Keratinocyte (primary cell): ENCODE results near the gene APEH. TPM values are rescaled to one million over a fixed set of nuclear protein-coding genes. Genes with fewer than 3 reads are reported as not detected.
A peak's percentile ranks its signal among the peaks of the same experiment; 100 is the strongest.

ENCODE experiments used
- DNase-seq: peaks from one replicate; pipeline ENCODE4 v3.0.0-alpha.2; 2011; ENCODE audit warnings: low read depth, missing footprints, low spot score
- FAIRE-seq: peaks from 2 replicates; lab custom pipeline; 2011; peaks lifted over from hg19 to GRCh38; lab: Jason Lieb, UNC
- H2AFZ ChIP-seq: 2 replicates; pipeline ENCODE4 v1.6.0; 2012; ENCODE audit warnings: low read length, control low read depth, inconsistent platforms; ENCODE audit not compliant: control insufficient read depth
- H3K27ac ChIP-seq: 2 replicates; pipeline ENCODE4 v1.5.1; 2011; ENCODE audit warnings: low read length; ENCODE audit not compliant: control insufficient read depth, insufficient read depth
- H3K27me3 ChIP-seq: 3 replicates; pipeline ENCODE4 v1.6.0; 2011; ENCODE audit warnings: low read length; ENCODE audit not compliant: control insufficient read depth, insufficient read depth; ENCODE audit errors: extremely low read depth
- H3K36me3 ChIP-seq, 2 experiments: 2 replicates in 1 of 2; 3 replicates in 1 of 2; pipeline ENCODE4 v1.5.1; 2011; ENCODE audit warnings: low read length in 2 of 2, mild to moderate bottlenecking in 1 of 2; ENCODE audit not compliant: control insufficient read depth in 2 of 2, insufficient read depth in 2 of 2; ENCODE audit errors: extremely low read depth in 1 of 2
- H3K4me1 ChIP-seq: 3 replicates; pipeline ENCODE4 v1.5.1; 2011; ENCODE audit warnings: low read length; ENCODE audit not compliant: control insufficient read depth, insufficient read depth; ENCODE audit errors: extremely low read depth
- H3K4me2 ChIP-seq: 3 replicates; pipeline ENCODE4 v1.6.0; 2011; ENCODE audit warnings: low read depth, low read length; ENCODE audit not compliant: control insufficient read depth, insufficient read depth; ENCODE audit errors: extremely low read depth
- H3K4me3 ChIP-seq, 3 experiments: fragments of 200-600 bp in 1 of 3; sonication (generic) in 1 of 3; 2 replicates in 2 of 3; 3 replicates in 1 of 3; pipeline ENCODE4 v1.5.1; 2011 to 2016; ENCODE audit warnings: low read length in 3 of 3, mild to moderate bottlenecking in 3 of 3, control low read depth in 2 of 3, inconsistent platforms in 1 of 3, low read depth in 1 of 3, mixed read lengths in 1 of 3, mixed run types in 1 of 3, moderate library complexity in 1 of 3; ENCODE audit not compliant: control insufficient read depth in 2 of 3, insufficient read depth in 2 of 3; ENCODE audit errors: extremely low read depth in 1 of 3
- H3K79me2 ChIP-seq: 2 replicates; pipeline ENCODE4 v1.6.0; 2012; ENCODE audit warnings: low read length; ENCODE audit not compliant: control insufficient read depth, insufficient read depth
- H3K9ac ChIP-seq: 3 replicates; pipeline ENCODE4 v1.6.0; 2011; ENCODE audit warnings: low read length; ENCODE audit not compliant: control insufficient read depth, insufficient read depth; ENCODE audit errors: extremely low read depth
- H3K9me1 ChIP-seq: 3 replicates; pipeline ENCODE4 v1.6.0; 2011; ENCODE audit warnings: low read length; ENCODE audit not compliant: control insufficient read depth, insufficient read depth; ENCODE audit errors: extremely low read depth
- H3K9me3 ChIP-seq: 2 replicates; pipeline ENCODE4 v1.5.1; 2012; ENCODE audit warnings: low read depth, low read length; ENCODE audit not compliant: control insufficient read depth
- H4K20me1 ChIP-seq: 3 replicates; pipeline ENCODE4 v1.6.0; 2011; ENCODE audit warnings: low read length; ENCODE audit not compliant: control insufficient read depth, insufficient read depth; ENCODE audit errors: extremely low read depth
- EZH2 ChIP-seq: IDR thresholded peaks from one replicate; pipeline ENCODE4 v1.6.1; 2012; ENCODE audit warnings: inconsistent platforms, mild to moderate bottlenecking, low read length, moderate library complexity
- dilution Hi-C: fragments of 300-500 bp; cut with MboI; formaldehyde crosslinking; loops from one replicate; pipeline ENCODE4 v1.7.0; 2020; ENCODE audit warnings: low sequenced_read_pairs; ENCODE audit not compliant: extremely low pct_ligation_motif_present
- polyA plus RNA-seq, 5 experiments: library from polyadenylated mRNA; depleted of rRNA in 3 of 5; stranded (reverse) in 3 of 5; stranded (forward) in 1 of 5; unstranded in 1 of 5; fragments of >200 nt; gene quantifications; 1 replicate in 1 of 5; 2 replicates in 3 of 5; 3 replicates in 1 of 5; pipeline versions ENCODE4 v1.2.1 to v1.2.3, GENCODE V29; 2011 to 2012; ENCODE audit warnings: missing spikeins in 2 of 5, low read depth in 1 of 5, low replicate concordance in 1 of 5
- TF ChIP-seq, protein P1 (sequence below), 3 experiments: IDR thresholded peaks in 1 of 3; conservative IDR thresholded peaks in 1 of 3; optimal IDR thresholded peaks in 1 of 3; 2 replicates in 2 of 3; 3 replicates in 1 of 3; pipeline versions ENCODE3 to v1.5.1; 2011; ENCODE audit warnings: low read length in 3 of 3, mild to moderate bottlenecking in 3 of 3, moderate library complexity in 2 of 3, control low read depth in 1 of 3, inconsistent platforms in 1 of 3; ENCODE audit not compliant: insufficient read depth in 2 of 3; ENCODE audit errors: extremely low read depth in 1 of 3

The APEH gene
- polyA plus RNA-seq, 1 donor (not counting 4 experiments of a cell fraction or from before 2014, with no cell fraction given): 106 TPM

DNA sequence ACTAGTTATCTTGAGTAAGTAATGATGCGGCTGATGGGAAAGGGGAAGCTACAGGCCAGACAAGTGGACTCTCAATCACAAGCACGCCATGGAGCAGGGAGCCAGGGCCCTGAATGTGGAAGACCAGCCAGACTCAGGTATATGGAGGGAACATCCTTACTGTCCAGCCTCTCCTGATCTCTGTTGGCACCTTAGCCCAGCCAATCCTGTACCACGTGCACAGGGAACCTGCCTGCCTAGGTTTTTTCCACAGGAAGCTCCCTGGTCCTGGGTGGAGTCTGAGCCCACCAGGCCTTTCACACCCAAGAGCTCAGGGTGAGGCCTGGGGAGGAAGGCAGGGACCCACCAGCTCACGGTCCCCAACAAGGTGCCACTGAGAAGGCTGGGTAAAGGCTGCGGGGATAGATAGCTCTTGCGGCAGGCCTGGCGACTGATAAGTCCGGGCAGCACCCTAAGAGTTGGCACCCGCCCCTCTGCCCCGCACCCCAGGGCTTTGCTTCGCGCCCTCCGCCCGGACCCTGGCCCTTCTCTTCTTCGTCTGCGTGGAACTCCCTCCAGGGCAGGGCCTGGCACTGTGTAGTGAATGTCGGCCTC, 933 bp upstream of the APEH start:
- peak; percentile 71 for FAIRE-seq
- dilution Hi-C loops: loop anchor here (25.0 kb wide), 1 partner anchor 111 kb away; the partner anchor contains the start of gene BSN

DNA sequence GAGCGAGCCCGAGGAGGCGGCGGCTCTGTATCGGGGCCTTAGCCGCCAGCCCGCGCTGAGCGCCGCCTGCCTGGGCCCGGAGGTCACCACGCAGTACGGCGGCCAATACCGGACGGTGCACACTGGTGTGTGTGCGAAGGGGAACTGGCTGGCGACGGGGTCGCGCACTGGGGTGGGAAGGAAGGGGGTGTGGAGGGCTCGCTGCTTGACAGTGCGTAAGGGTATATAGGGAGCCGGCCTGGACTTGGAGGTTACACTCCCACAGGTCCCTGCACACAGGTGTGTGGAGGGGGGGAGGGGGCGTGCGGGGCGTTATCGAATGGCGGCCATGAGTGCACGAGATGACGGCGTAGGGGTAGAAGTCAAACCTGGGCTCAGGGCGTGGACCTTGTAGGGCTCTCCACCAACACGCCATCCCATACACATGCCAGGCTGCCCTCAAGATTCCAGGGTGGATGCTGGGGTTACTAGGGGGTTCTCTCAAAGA, 389 bp downstream of the APEH start:
- DNase-seq (no peak), FAIRE-seq (no peak)
- peaks cover 27 to 30% of the 10 kb centered on the region in 2 experiments for H3K36me3 ChIP-seq
- no peaks in the 10 kb centered on the region for H4K20me1 ChIP-seq
- peaks cover 20% of the 10 kb centered on the region for H3K79me2 ChIP-seq
- TF ChIP-seq, protein P1, sequence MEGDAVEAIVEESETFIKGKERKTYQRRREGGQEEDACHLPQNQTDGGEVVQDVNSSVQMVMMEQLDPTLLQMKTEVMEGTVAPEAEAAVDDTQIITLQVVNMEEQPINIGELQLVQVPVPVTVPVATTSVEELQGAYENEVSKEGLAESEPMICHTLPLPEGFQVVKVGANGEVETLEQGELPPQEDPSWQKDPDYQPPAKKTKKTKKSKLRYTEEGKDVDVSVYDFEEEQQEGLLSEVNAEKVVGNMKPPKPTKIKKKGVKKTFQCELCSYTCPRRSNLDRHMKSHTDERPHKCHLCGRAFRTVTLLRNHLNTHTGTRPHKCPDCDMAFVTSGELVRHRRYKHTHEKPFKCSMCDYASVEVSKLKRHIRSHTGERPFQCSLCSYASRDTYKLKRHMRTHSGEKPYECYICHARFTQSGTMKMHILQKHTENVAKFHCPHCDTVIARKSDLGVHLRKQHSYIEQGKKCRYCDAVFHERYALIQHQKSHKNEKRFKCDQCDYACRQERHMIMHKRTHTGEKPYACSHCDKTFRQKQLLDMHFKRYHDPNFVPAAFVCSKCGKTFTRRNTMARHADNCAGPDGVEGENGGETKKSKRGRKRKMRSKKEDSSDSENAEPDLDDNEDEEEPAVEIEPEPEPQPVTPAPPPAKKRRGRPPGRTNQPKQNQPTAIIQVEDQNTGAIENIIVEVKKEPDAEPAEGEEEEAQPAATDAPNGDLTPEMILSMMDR (optimal IDR thresholded peaks at IDR 0.05 in 1 of 3, IDR thresholded peaks at IDR 0.05 in 1 of 3, conservative IDR thresholded peaks at IDR 0.05 in 1 of 3; ENCODE audit: extremely low read depth in 1 of 3, insufficient read depth in 2 of 3, low read length in 3 of 3): no peak
- no peak for TF ChIP-seq EZH2
- H3K9me3 ChIP-seq: no peaks in the 10 kb centered on the region
- H3K4me3 ChIP-seq: peak overlapping the region; percentile 66 to 87 (median 83)
- H3K27me3 ChIP-seq: no peaks in the 10 kb centered on the region
- peak overlapping the region; percentile 88 for H3K9ac ChIP-seq
- peak overlapping the region; percentile 59 for H2AFZ ChIP-seq
- no peaks in the 10 kb centered on the region for H3K9me1 ChIP-seq
- peaks cover 10% of the 10 kb centered on the region for H3K4me1 ChIP-seq
- dilution Hi-C loops: loop anchor here (25.0 kb wide), 1 partner anchor 112 kb away; the partner anchor contains the start of gene BSN
- peak overlapping the region; percentile 95 for H3K4me2 ChIP-seq
- peak overlapping the region; percentile 90 for H3K27ac ChIP-seq

More for the DNA sequence above, 933 bp upstream of the APEH start:
- no peak for DNase-seq
- Histone ChIP-seq H3K4me1 (peaks cover 20% of the 10 kb centered on the region), H3K9me3 (no peaks in the 10 kb centered on the region), H3K9me1 (no peaks in the 10 kb centered on the region), H3K27me3 (no peaks in the 10 kb centered on the region), H2AFZ (peak overlapping the region; percentile 32), H3K27ac (peak overlapping the region; percentile 90), H3K4me3 (peak overlapping the region; percentile 66 to 87 (median 83)), H3K36me3 (peaks cover 16 to 19% of the 10 kb centered on the region in 2 experiments), H4K20me1 (no peaks in the 10 kb centered on the region), H3K4me2 (peak overlapping the region; percentile 95), H3K79me2 (peaks cover 20% of the 10 kb centered on the region), H3K9ac (peak overlapping the region; percentile 88)
- TF ChIP-seq, protein P1 (optimal IDR thresholded peaks at IDR 0.05 in 1 of 3, IDR thresholded peaks at IDR 0.05 in 1 of 3, conservative IDR thresholded peaks at IDR 0.05 in 1 of 3; ENCODE audit: extremely low read depth in 1 of 3, insufficient read depth in 2 of 3, low read length in 3 of 3): no peak
- TF ChIP-seq EZH2: no peak
